Activated T-helper 1 cell treated with Interleukin-2 at 50 U/mL for 16 hours (primary cell): Measurements from ENCODE around the gene CDH23.

Source experiments
- DNase-seq: peaks from one replicate; pipeline ENCODE4 v3.0.0-alpha.2; 2020; ENCODE audit warnings: low read depth

CDH23 gene

DNA sequence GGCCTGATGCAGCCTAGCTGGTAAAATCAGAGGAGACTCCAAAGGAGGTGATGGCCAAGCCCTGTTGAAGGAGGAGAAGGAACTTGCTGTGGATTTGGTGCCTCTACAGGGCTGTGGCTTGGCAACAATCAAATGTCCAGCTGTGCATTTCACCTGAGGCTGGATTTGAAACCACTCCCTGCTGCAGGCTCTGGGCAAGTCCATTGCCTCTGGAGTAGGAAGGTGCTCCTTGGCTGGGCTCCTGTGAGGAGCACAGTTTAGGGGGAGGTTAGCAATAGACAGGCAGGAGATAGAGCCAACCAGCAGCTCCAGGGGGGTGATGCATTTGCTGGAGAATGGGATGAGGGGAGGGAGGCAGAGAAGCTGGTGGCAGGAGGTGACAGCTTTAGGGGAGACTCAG is 26.5 kb downstream of the CDH23 start:
- DNase-seq = no peak

DNA sequence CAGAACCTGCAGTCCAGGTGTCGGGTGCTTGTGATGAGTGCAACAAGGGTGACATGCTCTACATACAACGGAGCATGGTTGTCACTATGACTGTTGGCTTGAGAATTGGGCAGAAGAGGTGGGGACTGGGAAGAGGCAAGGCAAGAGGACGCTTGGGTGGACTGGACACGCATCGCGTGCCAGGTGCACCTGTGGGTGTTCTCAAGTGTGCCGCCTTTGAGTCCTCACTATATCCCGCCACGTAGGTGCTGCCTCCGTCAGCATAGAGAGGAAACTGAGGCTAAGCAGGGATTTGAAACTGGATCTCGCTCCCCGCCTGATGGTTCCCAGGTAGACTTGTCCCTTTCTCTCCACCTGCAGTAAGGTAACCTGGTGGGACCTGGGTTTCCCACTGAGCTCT is 27.2 kb downstream of the CDH23 start:
- no peak for DNase-seq

DNA sequence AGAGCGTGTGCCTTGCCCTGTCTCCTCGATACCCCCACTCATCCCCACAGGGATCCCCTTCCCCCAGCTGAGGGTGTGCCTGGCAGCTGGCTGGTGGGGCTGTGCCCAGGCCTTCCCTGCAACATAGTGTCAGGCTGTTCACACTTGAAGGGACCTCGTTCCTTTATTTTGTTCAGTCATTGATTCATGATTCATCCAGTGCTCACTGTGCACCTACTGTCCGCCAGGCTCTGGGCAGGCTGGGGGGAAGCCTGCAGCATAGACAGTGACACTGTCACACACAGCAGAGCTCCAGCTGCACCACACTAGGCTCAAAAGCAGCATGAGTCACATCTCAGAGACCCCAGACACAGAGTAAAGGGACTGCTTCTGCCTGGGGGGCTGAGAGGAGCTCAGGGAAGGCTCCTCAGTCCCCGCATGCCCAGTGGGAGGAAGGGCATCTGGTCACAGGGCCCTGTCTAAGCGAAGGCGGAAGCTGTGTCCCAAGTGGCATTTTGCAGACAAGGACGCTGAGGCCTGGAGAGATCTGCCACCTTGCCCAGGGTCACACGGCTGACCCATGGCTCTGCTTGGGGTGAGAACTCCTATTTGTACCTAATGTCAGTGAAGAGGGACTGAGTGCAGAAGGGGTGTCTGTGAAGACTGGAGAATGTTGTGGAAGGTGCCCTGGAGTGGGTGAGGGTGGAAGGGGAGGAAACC is 27.9 kb downstream of the CDH23 start:
- no peak for DNase-seq

DNA sequence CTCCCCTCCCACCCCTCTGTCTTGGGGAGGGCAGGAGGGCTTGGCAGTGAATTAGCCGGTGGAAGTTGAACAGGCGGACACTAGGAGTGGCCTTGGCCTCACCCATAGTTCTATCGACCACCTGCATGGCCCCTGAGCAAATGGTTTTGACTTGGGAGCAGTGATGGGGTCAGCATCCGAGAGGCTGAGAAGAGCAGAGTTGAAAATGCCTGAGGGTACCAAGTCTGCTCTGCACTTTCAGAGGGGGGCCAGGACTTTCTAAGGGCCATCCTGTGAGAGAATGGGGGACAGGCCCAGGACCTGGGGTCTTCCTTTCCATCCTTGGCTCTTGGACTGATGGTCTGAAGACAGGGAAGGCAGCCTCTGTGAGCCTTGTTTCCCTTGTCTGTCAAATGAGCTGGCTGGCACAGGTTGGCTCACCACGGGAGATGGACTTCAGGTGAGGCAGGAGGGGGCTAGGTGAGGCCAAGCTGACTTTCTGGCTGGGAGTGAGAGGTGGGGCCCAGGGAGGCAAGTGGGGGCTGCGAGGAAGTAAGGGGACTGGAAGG is 29.4 kb downstream of the CDH23 start:
- DNase-seq = no peak

DNA sequence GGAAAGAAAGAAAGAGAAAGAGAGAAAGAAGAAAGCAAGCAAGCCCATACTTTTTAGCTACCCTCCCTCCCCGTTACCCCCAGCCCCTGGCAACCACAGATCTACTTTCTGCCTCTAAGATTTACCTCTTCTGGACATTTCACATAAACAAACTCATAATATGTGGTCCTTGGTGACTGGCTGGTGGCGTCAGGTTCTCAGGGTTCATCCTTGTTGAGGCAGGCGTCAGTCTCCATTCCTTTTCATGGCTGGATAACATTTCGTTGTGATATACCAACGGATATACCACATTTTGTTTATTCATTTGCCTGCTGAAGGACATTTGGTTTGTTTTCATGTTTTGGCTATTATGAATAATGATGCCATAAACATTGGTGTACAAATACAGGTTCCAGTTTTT is 30.5 kb downstream of the CDH23 start:
- DNase-seq = no peak

DNA sequence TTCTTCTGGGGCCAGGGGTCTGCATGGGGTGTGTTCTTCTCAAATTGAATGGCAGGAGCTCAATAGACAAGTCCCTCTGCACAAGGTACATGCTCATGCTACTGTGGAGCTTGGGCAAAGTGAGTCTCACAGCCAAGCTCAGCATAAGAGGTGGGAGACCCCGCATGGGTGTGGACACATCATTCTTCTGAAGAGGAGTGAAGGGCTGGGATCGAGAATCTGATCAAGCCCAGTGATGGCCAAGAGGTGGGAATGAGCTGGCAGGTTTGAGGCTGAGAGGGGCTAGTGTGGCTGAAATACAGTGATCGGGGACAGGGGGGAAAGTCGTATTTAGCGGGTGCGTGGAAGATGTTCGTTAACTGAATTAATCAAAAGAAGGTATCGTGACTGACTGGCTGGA is 32.6 kb downstream of the CDH23 start:
- no peak for DNase-seq

DNA sequence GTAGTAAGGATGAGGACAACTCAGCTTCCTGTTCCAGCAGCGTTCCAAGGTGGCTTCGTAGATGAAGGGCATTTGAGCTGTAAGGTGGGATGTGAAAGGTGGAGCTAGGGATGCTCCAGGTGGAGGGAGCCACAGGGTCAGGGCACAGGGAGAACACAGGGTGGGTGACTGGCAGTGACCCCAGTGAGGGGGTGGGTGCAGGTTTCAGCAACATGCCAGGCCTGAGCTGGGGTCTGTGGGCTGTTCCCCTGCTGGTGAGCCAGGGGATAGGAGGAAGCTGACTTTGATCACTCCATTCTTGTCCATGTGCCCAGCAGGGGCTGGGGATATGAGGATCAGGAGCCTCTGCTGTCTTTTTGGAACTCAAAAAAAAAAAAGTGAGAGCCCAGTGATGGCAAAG is 33.2 kb downstream of the CDH23 start:
- DNase-seq = no peak

DNA sequence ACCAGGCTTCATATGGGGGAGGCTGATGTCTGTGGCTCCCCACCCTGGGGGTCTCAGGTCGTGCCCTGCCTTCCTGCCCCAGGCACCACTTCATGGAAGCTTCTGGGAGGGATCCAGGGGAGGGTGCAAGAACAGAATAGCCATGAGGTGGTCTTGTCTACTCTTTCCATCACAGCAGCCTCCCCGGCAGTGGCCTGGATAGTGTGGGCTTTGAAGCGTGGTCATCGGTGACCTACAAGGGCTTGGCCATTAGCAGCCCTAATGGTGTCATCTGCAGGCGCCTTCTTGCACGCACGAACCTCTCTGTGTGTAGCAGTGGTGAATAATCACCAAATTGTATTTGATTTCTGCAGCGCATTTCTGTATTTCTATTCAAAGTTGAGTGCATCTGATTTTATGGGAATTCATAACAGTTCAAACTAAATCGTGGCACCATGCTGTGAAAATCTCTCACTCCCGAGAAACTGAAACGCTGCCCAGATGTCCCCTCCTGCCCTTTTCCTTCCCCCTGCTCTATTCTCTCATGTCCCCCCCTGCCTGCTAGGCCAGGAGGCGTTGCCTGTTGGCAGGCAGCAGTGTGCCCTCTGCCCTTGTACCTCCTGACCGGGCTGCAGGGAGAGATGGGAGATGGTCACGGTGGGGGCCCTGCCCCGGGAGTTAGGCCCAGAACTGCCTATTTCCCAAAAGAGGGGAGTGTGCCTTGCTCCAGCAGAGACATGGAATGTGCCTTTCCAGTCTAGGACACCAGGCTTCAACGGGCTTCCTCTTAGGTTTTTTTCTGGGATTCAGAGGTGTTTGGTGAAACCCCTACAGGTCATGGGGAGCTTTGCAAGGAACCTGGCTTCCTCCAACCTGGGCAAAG is 34.8 kb downstream of the CDH23 start:
- no peak for DNase-seq

DNA sequence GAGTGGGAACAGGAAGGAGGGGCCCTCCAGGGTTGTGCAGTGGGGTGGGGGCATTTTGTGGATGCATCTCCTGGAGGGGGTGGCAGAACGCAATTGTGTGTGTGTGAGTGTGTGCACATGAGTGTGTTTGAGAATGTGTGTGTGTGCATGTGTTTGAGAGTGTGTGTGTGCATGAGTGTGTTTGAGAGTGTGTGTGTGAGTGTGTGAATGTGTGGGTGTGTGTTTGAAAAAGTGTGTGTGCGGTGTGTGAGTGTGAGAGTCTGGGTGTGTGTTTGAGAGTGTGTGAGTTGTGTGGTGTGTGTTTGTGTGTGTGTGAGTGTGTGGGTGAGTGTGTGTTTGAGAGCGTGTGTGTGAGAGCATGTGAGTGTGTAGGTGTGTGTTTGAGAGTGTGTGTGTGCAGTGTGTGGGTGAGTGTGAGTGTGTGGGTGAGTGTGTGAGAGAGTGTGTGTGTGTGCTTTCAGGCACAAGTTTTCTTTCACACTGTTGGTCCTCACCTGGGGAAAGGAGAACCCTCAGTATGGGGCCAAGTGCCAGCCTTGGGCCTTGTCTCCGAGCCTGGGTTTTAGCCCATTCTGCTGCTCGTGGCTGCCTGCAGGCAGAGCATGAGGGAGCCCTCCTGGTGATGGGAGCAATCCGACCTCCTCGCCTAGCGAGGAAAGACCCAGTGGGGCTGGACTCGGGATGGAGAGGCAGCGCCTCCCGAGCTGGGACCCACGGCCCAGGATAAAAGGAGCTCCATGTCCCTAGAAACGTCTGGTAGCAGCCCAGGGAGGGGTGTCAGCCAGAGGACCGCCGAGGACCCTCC is 35.6 kb downstream of the CDH23 start:
- DNase-seq = no peak

DNA sequence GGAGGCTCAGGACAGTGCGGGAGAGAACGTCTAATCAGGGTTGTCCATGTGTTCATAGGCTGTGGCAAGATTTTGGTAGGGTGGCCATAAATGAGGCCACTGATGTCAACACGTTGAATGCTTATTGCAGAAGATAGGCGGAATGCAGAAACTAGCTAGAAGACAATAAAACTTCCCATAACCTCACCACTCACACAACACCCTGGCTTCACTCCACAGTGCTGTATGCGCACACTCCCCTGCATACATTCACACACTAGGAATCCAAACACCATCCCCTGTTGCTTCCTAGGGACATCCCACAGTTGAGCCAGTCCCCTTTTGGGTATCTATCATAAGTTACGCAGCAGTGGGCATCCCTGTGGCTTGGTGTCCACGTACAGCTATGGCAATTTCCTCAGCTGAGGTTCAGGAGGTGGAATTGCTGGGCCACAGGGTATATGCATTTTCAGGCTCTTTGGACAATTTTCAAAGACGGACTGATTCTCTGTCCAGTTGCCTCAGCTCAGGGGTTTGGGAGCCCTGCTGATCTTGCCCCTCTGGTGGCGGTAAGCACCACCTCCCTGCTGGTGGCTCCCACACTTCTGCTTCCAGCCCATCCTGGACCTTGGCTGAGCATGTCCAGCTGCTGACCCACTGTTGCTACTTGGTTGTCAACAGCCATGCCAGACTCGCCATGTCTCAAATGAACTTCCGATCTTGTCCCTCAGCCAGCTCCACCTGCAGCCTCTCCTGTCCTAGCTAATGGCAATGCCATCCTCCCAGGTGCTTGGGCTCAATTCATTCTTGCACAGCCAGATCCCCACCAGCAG is 36.4 kb downstream of the CDH23 start:
- no peak for DNase-seq

DNA sequence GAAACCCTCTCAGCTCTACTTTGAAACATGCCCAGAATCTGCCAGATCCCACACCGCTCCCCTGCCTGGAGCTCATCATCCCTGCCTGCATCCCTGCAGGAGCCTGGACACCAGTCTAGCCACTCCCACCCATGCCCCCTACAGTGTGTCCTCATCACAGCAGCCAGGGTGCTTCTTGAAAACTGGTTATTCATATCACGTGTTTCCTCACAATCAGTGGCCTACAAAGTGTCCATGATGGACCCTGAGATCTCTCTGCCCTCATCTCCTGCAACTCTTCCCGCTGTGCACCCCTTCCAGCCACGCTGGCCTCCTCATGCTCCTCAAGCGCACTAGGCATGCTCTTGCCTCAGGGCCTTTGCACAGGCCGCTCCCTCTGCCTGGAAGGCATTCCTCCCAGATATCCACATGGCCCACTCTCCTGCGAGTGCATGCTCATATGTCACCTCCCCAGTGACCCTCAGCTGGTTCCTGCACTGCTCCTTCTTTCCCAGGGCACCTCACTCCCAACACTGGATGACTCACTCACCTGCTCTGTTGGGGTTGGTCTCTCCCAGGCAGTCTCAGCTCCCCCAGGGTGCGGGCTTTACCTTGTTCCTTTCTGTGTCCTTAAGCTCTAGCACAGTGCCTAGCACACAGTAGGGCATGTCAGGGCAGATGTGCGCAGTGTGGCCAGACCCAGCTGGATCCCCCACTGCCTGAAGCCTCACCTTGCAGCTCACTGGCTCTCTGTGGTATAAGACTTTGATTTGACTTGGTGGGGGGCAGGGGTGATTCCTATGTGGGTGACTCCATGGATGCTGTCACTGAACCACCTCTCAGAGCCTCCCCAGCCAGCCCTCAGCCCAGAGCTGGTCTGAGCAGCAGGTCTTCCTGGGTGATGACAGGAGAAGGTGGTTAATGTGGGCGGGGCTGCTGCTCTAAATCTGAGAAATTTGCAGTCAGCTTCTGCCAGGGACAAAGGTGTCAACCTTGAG is 37.3 kb downstream of the CDH23 start:
- no peak for DNase-seq

DNA sequence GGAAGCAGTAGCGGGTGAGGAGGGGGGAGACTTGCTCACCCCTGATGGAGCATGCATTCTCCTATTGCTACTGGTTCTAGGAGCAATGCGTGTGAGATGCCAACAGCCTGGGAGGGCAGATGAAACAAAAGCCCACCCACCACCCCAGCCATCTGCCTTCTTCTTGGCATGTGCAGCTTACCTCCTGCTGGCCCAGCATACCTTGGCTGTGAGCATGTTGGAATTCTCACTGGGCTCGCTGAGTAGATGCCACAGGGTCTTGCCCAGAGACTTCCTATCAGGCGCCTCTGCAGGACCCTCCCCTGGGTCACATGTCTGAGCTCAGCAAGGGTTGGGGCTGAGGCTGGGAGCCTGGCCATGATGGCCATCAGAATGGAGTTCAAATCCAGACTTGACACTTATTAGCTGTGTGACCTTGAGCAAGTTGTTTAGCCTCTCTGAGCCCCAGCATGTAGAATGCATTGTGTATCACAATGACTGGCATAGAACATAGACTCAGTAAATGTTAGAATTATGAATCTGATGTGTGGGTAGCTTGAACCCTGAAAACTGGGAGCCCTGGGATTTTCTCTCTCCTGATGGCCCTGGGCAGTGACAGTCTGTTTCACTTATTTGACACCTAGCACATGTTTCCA is 38.2 kb downstream of the CDH23 start:
- DNase-seq = no peak

DNA sequence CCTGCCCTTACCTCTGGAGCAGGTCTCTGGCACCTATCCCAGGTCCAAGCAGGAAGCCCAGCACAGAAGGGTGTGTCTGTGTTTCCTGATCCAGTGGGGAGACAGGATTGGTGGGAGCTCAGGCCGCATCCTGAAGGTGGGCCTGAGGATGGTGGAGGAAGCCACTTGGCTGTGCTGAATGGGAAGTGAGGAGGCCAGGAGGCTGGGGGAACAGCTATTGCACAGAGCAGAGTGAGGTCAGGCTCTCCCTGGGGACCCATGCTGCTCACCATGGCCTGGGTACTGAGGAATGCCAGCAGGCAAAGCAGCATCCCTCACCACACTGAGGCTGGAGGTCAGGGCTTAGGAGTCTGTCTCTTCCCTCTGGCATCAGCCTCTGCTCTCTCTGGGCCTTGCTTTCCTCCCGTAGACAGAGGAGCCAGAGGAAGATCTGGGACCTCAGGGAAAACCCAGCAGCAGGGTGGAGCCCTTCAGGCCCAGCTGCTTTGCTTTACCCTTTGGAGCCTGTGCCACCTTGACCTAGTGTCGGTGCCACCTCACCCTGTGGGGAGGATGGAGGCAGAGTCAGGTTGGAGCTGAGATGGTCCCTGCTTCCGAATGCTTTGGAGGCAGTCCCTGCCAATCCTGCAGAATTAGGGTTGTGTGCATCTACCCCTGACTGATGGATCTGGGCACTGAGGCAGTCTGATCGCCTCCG is 39.0 kb downstream of the CDH23 start:
- DNase-seq = no peak

DNA sequence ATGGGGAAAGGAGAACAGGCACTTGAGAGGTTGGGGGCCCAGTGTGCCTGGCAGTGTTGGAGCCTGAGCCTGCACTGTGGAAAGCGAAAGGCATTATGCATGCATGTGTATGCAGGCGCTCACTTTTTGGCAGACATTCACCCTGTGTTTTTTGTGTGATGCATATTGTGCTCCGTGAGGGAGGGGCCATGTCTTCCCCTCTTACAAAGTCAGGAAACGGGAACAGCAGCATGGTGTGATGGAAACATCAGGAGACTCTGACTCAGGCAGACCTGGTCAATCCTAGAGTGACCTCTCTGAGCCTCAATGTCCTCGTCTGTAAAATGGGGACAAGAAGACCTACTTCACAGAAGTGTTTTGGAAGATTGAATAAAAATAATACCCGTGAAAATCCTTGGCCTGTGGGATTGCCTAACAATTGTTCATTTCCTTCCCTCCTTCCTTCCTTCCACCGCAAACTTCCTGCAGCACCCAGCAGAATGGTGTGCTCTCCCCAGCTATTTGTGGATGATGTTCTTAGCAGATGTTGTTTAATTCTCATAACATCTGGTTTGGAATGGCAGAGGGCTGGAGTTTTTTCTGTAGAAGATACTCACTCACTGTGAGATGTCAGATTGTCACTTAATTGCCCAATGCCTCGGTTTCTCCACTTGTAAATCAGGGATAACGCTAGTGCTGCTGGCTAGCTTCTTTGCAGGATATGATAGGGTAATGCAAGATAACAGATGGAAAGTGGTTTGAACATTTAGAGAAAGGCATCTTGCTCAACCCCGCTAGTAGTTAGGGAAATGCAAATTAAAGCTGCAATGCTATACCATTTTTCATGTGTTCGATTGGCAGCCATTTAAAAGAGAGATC is 39.8 kb downstream of the CDH23 start:
- DNase-seq = no peak

DNA sequence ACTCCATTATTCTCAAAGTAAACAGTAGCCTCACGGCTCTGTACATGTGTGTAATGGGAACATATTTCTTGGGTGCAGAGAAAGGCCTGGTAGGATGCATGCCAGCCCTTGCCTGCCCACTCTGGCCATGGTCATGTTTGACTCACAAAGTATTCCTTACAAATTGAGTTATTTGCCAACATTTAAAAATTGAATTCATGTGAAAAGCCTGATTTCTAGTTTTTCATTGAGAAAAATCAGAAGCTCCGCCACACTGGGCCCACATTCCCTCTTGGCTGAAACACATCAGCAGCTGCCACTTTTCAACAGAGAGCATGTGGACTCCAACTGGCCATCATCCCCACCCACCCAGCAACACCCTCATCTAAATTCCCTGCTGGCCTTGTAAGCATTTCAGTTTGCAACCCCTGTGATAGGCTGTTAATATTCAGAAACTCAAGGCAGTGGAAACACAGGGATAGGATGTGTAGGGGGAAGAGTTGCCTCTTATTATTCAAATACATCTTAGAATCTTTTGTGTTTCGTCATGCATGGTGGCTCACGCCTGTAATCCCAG is 40.9 kb downstream of the CDH23 start:
- DNase-seq = no peak

DNA sequence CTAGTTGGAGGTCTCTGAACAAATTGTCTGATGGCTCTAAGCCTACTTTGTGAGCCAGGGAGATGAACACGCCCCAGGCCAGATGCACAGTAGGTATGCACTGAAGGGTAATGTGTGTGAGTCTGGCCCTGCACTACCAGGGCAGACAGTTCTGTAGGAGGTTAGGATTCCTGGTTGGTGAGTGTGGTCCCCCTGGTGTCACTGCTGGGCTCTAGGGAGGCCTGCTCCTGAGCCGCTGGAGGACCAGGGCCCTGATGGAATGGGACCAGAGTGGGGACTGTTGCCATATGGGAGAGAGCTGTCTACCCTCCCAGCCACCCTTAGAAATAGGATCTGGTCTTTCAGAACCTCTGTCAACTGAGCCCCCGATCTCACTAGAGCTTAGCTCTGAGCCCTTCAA is 42.0 kb downstream of the CDH23 start:
- DNase-seq = no peak

DNA sequence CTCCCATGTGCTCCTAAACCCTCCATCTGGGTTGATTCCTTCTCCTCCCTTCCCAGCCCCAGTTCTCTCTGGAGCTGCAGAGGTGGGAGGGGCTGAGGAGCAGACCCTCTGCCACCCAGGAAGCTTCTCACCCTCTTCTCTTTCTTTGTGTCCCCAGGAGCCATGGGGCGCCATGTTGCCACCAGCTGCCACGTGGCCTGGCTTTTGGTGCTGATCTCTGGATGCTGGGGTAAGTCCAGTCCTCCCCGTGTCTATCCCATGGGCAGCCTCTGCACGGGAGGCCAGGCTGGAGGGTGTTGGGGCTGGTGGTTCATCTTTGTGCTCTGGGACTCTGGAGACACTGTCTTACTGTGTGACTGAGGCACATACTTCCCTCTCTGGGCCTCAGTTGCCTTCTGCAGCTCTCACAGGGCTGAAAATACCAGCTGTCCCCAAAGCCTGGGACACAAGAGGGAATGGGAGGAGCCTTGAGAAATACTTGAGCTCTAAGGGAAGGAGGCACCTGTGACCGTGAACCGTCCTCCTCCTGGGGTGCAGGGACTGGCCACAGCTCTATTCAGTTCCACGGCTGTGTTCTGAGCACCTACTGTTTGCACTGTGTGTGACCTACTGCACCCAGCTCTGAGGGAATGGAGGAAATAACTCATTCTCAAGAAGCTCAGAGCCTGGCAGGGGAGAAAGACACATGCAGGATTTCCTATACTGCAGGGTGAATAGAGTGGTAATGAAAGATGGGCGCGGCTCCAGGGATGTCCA is 43.1 kb downstream of the CDH23 start:
- DNase-seq = no peak
